Left lung (tissue), 10 donors: Measurements from ENCODE around the gene GALC. TPM values are rescaled to one million over a fixed set of nuclear protein-coding genes. Genes with fewer than 3 reads are reported as not detected.

Experiments used
- ATAC-seq: fragments of 200-7000 bp; cut with Tn5 transposase; one replicate; pipeline ENCODE4 v1.9.1; 2020; ENCODE audit warnings: moderate library complexity
- DNase-seq, 4 donors: peaks; one replicate each; pipeline ENCODE4 v3.0.0-alpha.2; 2013 to 2020
- H3K27ac ChIP-seq, 2 donors: fragments of 200-600 bp; sonication (generic) in 1 of 2; one replicate each; pipeline versions ENCODE4 v1.5.0 to v1.8.0; 2020 to 2021
- H3K27me3 ChIP-seq, 2 donors: fragments of 200-600 bp; sonication (generic) in 1 of 2; one replicate each; pipeline versions ENCODE4 v1.5.0 to v1.8.0; 2020 to 2021
- H3K36me3 ChIP-seq, 2 donors: fragments of 200-600 bp; sonication (generic) in 1 of 2; one replicate each; pipeline versions ENCODE4 v1.5.0 to v1.8.0; 2020 to 2021
- H3K4me1 ChIP-seq, 2 donors: fragments of 200-600 bp; one replicate each; pipeline ENCODE4 v1.8.0; 2021
- H3K4me3 ChIP-seq, 2 donors: fragments of 200-600 bp; sonication (generic) in 1 of 2; one replicate each; pipeline versions ENCODE4 v1.5.0 to v1.8.0; 2020 to 2021; ENCODE audit warnings: mild to moderate bottlenecking in 1 of 2
- H3K9me3 ChIP-seq, 2 donors: fragments of 200-600 bp; sonication (generic) in 1 of 2; one replicate each; pipeline versions ENCODE4 v1.5.0 to v1.8.0; 2020 to 2021
- intact Hi-C, 2 donors: fragments of 100-400 bp; cut with DNase I; formaldehyde crosslinking; loops; one replicate each; pipeline versions ENCODE4 v1.11.2 to v1.14.2; 2022
- polyA plus RNA-seq, 6 donors: library from polyadenylated mRNA; unstranded; fragments of 120-200 nt; gene quantifications; one replicate each; pipeline ENCODE4 v1.2.1, GENCODE V29; 2013; ENCODE audit not compliant: insufficient read length in 6 of 6
- total RNA-seq, 2 donors: library from RNA; stranded (reverse); fragmentation: NEBNext Ultra II Directional; extraction: Animal tissue kit (Norgen Biotek cat#: 25700); gene quantifications; one replicate each; pipeline ENCODE4 v1.2.1, GENCODE V29; 2021
- TF ChIP-seq, protein P1 (sequence below), 2 donors: fragments of 200-600 bp; sonication (generic) in 1 of 2; IDR thresholded peaks; one replicate each; pipeline versions ENCODE4 v1.5.0 to v1.8.0; 2021; ENCODE audit warnings: antibody characterized with exemption in 2 of 2
- donor health status: DM: no; HTN: yes; CAD: no.
- donor health status: DM: no; HTN: no; CAD: no.

GALC gene
- total and polyA plus RNA-seq, 8 donors: 29.3 to 48.3 (median 33.2) TPM

DNA sequence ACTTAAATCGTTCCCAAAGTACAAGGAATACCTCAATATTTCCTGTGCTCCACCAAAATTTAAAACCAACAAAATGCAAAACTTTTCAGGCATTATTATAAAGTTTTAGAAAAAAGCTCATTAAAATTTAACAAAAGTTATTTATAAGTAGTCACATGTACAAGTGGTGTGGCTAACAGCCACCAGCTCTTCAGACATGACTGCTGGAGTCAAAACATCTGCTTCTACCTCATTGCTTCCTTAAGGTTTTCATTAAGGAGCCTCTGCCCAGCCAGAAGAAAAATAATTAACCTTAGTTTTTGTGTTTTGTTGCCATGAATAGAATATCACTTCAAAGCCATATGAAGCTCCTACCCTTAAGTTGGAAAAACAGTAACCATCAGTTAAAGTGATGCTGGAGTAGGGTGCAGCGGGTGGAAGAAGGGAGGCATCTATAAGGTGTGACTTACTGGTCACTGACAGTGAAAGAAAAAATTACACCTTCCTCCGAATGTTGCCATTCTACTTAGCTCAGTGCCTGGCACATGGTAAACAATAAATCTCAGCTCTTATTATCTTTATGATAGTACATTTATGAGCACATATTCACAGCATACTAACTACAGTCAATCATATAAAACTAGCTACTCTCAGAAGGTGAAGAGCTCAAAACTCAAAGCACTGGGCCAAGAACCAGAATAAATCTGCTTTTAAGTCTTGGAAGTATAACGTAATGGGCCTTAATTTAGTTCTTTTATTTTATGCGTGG is 57.7 kb downstream of the GALC start:
- Histone ChIP-seq H3K9me3 (no peaks in the 10 kb centered on the region), H3K4me1 (no peaks in the 10 kb centered on the region), H3K4me3 (no peak overlapping the region), H3K36me3 (peaks cover 0 to 69% of the 10 kb centered on the region in 2 donors), H3K27me3 (no peaks in the 10 kb centered on the region), H3K27ac (no peak overlapping the region)
- no peak for ATAC-seq
- TF ChIP-seq, protein P1, sequence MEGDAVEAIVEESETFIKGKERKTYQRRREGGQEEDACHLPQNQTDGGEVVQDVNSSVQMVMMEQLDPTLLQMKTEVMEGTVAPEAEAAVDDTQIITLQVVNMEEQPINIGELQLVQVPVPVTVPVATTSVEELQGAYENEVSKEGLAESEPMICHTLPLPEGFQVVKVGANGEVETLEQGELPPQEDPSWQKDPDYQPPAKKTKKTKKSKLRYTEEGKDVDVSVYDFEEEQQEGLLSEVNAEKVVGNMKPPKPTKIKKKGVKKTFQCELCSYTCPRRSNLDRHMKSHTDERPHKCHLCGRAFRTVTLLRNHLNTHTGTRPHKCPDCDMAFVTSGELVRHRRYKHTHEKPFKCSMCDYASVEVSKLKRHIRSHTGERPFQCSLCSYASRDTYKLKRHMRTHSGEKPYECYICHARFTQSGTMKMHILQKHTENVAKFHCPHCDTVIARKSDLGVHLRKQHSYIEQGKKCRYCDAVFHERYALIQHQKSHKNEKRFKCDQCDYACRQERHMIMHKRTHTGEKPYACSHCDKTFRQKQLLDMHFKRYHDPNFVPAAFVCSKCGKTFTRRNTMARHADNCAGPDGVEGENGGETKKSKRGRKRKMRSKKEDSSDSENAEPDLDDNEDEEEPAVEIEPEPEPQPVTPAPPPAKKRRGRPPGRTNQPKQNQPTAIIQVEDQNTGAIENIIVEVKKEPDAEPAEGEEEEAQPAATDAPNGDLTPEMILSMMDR (IDR thresholded peaks at IDR 0.05): no peak
- no peak for DNase-seq
- intact Hi-C loops: no loop called here

DNA sequence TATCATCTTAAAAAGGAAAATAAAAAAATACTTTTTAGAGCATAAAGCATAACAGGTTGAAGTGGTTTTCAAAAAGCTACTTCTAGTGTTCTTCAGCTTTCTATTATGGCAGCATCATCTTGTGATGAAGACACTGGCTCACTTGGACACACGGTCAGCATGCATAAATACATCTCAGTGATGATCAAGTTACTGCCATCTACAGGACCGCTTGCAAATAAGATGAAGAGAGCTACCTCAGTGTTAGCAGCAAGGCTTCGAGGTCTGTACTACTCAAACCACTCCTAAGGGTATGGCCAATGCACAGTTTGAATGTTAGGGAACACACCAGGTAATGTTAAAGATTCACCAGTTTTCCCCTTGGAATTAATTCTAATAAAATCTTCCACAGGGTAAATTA is 58.8 kb downstream of the GALC start:
- DNase-seq (no peak), ATAC-seq (no peak)
- Histone ChIP-seq H3K4me3 (no peak overlapping the region), H3K27me3 (no peaks in the 10 kb centered on the region), H3K9me3 (no peaks in the 10 kb centered on the region), H3K27ac (no peak overlapping the region), H3K4me1 (no peaks in the 10 kb centered on the region), H3K36me3 (peaks cover 0 to 58% of the 10 kb centered on the region in 2 donors)
- TF ChIP-seq, protein P1 (IDR thresholded peaks at IDR 0.05): no peak
- intact Hi-C loops: no loop called here

DNA sequence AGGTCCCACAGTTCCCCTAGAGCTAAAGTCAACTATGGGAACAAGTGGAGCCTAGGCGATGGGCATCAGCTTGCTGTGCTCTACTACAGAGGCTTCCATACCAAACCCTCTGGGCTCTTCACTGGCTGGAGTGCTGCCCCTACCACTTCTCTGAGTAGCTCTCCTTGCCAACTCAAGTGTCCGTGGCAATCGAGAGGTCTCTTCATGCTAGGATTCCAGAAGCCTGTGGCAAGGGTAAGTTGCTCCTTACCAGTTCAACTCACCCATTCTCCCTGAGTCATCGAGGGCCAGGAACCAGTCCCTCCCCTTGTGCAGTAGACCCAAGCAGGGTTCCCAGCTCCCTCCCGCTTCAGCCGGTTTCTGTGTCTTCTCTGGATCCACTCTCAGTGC is 76.1 kb downstream of the GALC start:
- intact Hi-C loops: no loop called here
- no peak for ATAC-seq
- TF ChIP-seq, protein P1 (IDR thresholded peaks at IDR 0.05): no peak
- Histone ChIP-seq H3K27me3 (peaks cover 0 to 15% of the 10 kb centered on the region in 2 donors), H3K4me1 (no peaks in the 10 kb centered on the region), H3K9me3 (peaks cover 0 to 17% of the 10 kb centered on the region in 2 donors), H3K4me3 (no peak overlapping the region), H3K27ac (no peak overlapping the region), H3K36me3 (no peaks in the 10 kb centered on the region)
- DNase-seq: no peak

DNA sequence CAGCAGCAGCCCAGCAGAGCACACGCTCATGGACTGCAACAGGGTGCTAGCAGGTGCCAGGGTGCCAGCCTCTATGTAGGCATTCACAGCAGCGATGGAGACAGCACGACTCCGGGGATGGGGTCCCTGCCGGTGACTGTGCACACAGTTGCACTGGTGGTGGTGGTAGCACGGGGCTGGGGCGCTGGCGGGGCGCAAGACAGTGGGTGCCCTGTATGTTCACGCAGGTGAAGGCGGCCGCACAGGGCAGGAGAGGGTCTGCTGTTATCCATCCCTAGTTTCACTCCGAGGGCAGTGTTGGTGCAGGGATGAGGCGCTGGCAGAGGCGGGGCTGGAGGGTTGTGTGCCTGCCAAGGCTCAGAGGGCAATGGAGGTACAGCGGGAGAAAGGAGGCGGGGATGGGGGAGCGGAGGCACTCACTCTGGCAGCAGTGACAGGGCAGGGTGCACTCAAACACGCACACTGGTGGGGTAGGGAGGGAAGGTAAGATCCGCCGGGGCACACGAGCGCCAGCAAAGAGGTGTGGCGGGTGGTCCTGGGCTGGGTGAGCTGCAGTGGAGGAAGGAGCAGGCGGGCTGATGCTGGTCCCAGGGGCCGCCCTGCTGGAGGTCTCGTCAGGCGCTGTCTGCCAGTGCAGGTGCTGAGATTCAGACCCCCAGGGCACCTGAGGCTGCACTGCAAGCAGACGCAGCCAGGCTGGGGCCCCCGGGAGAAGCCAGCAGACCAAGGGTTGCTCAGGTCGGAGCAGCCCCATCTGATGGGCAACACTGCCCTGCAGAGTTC is 76.7 kb downstream of the GALC start:
- peaks cover 0 to 15% of the 10 kb centered on the region in 2 donors for H3K27me3 ChIP-seq
- H3K9me3 ChIP-seq: peaks cover 0 to 17% of the 10 kb centered on the region in 2 donors
- H3K27ac ChIP-seq: no peak overlapping the region
- H3K4me1 ChIP-seq: no peaks in the 10 kb centered on the region
- ATAC-seq (no peak), DNase-seq (peak in 1 of 4 donors; percentile 69)
- H3K36me3 ChIP-seq: no peaks in the 10 kb centered on the region
- intact Hi-C loops: no loop called here
- TF ChIP-seq, protein P1 (IDR thresholded peaks at IDR 0.05): no peak
- H3K4me3 ChIP-seq: no peak overlapping the region

DNA sequence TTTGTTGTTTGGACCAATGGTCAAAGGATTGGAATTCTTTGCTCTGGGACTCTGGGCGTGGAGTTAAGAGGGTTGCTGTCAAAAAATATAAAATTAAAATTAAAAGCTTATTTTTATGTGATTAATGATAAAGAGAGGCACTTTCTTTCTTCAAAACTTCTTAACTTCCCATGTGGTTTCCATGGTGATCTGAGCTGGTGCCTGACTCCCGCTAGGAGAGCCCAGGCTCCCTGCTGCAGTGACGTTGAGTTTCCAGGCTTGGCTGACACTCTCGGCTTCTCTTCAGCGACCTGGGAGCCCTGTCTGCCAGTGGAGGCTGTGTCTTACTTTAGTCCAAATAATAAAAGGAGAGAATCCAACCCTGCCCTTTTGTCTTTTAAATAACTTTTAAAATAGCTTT is 84.4 kb downstream of the GALC start:
- TF ChIP-seq, protein P1 (IDR thresholded peaks at IDR 0.05): no peak
- ATAC-seq (no peak), DNase-seq (no peak)
- Histone ChIP-seq H3K4me3 (no peak overlapping the region), H3K27ac (no peak overlapping the region), H3K9me3 (peaks cover 0 to 2% of the 10 kb centered on the region in 2 donors), H3K4me1 (no peaks in the 10 kb centered on the region), H3K27me3 (peaks cover 0 to 7% of the 10 kb centered on the region in 2 donors), H3K36me3 (no peaks in the 10 kb centered on the region)
- intact Hi-C loops: no loop called here
